ENCODE data around the gene DELE1. TPM values are rescaled to one million over a fixed set of nuclear protein-coding genes. Genes with fewer than 3 reads are reported as not detected.

Gene DELE1
- total RNA-seq, 2 experiments from 2014 or later, result 60.0 to 61.1 TPM

DNA sequence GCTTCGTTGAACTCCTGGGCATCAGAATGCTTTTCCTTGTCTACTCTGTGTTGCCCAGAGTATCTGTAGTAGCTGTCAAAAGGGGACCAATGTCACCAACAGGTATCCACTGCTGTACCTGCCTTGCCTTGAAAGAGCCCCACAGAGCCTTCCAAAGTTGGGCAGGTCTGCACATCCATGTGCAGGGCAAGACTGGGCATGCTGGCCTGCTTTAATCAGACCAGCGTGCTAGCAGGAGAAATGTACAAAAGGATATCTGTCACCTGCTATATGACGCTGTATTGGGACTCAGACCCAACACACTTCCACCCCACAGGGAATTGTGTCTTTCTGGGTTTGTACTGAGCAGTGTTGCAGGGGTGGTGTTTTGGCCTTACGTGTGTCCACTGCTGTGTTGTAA, 11.9 kb downstream of the DELE1 start:
- ChIA-PET POLR2A (no interaction called here), CTCF (no interaction called here)
- no peaks in the 10 kb centered on the region for H3K4me1 ChIP-seq (ENCODE audit: insufficient read depth, low read length)
- no peak overlapping the region for H3K4me3 Mint-ChIP-seq
- no peaks in the 10 kb centered on the region for H3K4me1 Mint-ChIP-seq (ENCODE audit: low read depth)
- peaks cover 84% of the 10 kb centered on the region for H3K36me3 ChIP-seq (ENCODE audit: insufficient read depth, low read length)
- no peak overlapping the region for H3K27ac ChIP-seq (ENCODE audit: low read depth in 1 of 2, low read length in 2 of 2)
- no peak for ATAC-seq (ENCODE audit: poor library complexity)
- peaks cover 85% of the 10 kb centered on the region for H3K36me3 Mint-ChIP-seq (ENCODE audit: low read depth)
- H3K9me3 ChIP-seq (ENCODE audit: control insufficient read depth in 1 of 2, insufficient read depth in 1 of 2, low read length in 2 of 2), result no peaks in the 10 kb centered on the region
- DNase-seq, result no peak
- H3K27me3 ChIP-seq (ENCODE audit: control insufficient read depth in 1 of 2, insufficient read depth in 2 of 2, low read length in 2 of 2), result no peaks in the 10 kb centered on the region
- no peak overlapping the region for H3K4me3 ChIP-seq (ENCODE audit: low read length)
- H3K27ac Mint-ChIP-seq, result no peak overlapping the region
- TF ChIP-seq, protein P1, sequence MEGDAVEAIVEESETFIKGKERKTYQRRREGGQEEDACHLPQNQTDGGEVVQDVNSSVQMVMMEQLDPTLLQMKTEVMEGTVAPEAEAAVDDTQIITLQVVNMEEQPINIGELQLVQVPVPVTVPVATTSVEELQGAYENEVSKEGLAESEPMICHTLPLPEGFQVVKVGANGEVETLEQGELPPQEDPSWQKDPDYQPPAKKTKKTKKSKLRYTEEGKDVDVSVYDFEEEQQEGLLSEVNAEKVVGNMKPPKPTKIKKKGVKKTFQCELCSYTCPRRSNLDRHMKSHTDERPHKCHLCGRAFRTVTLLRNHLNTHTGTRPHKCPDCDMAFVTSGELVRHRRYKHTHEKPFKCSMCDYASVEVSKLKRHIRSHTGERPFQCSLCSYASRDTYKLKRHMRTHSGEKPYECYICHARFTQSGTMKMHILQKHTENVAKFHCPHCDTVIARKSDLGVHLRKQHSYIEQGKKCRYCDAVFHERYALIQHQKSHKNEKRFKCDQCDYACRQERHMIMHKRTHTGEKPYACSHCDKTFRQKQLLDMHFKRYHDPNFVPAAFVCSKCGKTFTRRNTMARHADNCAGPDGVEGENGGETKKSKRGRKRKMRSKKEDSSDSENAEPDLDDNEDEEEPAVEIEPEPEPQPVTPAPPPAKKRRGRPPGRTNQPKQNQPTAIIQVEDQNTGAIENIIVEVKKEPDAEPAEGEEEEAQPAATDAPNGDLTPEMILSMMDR (IDR thresholded peaks at IDR 0.05), result no peak
- intact Hi-C loops (cut with DNase I, micrococcal nuclease), result loop anchor here in 1 of 2 experiments (5.0 kb wide), 1 partner anchor 43 kb away; no protein-coding TSS in a partner anchor
- no peaks in the 10 kb centered on the region for H3K9me3 Mint-ChIP-seq
- no peaks in the 10 kb centered on the region for H3K27me3 Mint-ChIP-seq

DNA sequence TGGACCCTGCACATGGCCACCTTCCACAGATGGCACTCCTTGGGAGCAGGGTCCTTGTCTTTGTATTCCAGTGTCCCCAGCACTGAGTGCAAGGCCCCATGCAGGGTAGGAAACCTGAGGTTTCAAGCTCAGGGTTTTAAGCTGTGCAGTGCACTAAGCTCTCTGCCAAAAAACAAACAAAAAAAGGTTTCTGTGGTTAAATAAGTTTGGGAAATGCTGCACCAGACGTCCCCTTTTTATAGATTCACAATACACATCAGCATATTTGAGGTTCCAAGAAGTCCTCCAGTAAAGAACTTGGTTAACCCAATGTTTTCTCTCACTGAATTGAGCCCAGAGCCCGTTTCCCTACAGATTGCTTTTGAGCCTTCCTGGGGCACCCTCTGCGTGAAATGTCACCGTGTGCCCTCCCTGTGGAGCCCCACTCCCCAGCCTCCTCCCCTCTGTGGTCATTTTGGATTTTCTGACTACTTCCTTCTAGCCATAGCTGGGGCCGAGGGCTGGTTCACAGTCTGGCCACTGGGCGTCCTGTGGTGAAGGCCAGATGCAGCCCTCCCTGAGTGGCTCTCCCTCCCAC, 17.1 kb downstream of the DELE1 start:
- H3K4me3 ChIP-seq (ENCODE audit: low read length), result no peak overlapping the region
- ChIA-PET POLR2A (interaction anchor here (2.3 kb wide), 1 partner anchor 20 kb away, joined by 8 read pairs; no protein-coding TSS in a partner anchor), CTCF (interaction anchor here (1.0 to 1.3 kb wide), 3 partner anchors 20 to 62 kb away, joined by 3 to 4 read pairs (median 3); partner anchors contain the start of gene RNF14)
- H3K27ac Mint-ChIP-seq, result peak overlapping the region; percentile 23
- H3K27me3 ChIP-seq (ENCODE audit: control insufficient read depth in 1 of 2, insufficient read depth in 2 of 2, low read length in 2 of 2), result no peaks in the 10 kb centered on the region
- H3K27me3 Mint-ChIP-seq, result no peaks in the 10 kb centered on the region
- no peak for DNase-seq
- no peaks in the 10 kb centered on the region for H3K4me1 ChIP-seq (ENCODE audit: insufficient read depth, low read length)
- intact Hi-C loops (cut with DNase I, micrococcal nuclease), result no loop called here
- no peak for ATAC-seq (ENCODE audit: poor library complexity)
- no peak overlapping the region for H3K27ac ChIP-seq (ENCODE audit: low read depth in 1 of 2, low read length in 2 of 2)
- peaks cover 37% of the 10 kb centered on the region for H3K36me3 ChIP-seq (ENCODE audit: insufficient read depth, low read length)
- H3K9me3 ChIP-seq (ENCODE audit: control insufficient read depth in 1 of 2, insufficient read depth in 1 of 2, low read length in 2 of 2), result no peaks in the 10 kb centered on the region
- H3K36me3 Mint-ChIP-seq (ENCODE audit: low read depth), result peaks cover 36% of the 10 kb centered on the region
- no peak overlapping the region for H3K4me3 Mint-ChIP-seq
- TF ChIP-seq, protein P1 (IDR thresholded peaks at IDR 0.05), result no peak
- H3K4me1 Mint-ChIP-seq (ENCODE audit: low read depth), result no peaks in the 10 kb centered on the region
- H3K9me3 Mint-ChIP-seq, result no peaks in the 10 kb centered on the region

DNA sequence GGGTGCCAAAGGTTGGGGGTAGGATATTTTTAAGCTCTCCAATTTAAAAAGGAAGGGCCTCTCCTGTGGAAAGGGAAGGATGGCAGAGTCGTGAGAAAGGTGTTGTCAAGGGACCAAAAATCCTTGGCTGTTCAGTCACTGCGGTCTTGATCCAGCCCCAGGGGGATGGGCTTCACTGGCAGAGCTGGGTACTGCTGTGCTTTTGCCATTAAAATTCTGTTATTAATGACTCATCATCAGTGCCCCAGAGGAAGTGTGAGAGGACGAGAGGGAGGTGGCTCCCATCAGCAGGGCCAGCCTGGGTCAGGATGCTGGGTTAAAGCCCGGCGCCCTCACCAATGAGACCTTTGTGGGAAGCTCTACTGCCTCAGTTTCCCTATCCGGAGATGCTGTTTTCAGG, 17.6 kb downstream of the DELE1 start:
- peaks cover 31% of the 10 kb centered on the region for H3K36me3 Mint-ChIP-seq (ENCODE audit: low read depth)
- H3K4me3 Mint-ChIP-seq, result no peak overlapping the region
- ChIA-PET CTCF (interaction anchor here (1.1 to 3.2 kb wide), 3 partner anchors 19 to 62 kb away, joined by 3 to 15 read pairs (median 3); no protein-coding TSS in a partner anchor), POLR2A (interaction anchor here (2.3 kb wide), 1 partner anchor 20 kb away, joined by 8 read pairs; no protein-coding TSS in a partner anchor)
- intact Hi-C loops (cut with DNase I, micrococcal nuclease), result no loop called here
- no peaks in the 10 kb centered on the region for H3K27me3 Mint-ChIP-seq
- no peaks in the 10 kb centered on the region for H3K9me3 Mint-ChIP-seq
- no peak overlapping the region for H3K4me3 ChIP-seq (ENCODE audit: low read length)
- DNase-seq, result no peak
- no peaks in the 10 kb centered on the region for H3K27me3 ChIP-seq (ENCODE audit: control insufficient read depth in 1 of 2, insufficient read depth in 2 of 2, low read length in 2 of 2)
- H3K4me1 ChIP-seq (ENCODE audit: insufficient read depth, low read length), result no peaks in the 10 kb centered on the region
- ATAC-seq (ENCODE audit: poor library complexity), result no peak
- TF ChIP-seq, protein P1 (IDR thresholded peaks at IDR 0.05), result no peak
- no peaks in the 10 kb centered on the region for H3K9me3 ChIP-seq (ENCODE audit: control insufficient read depth in 1 of 2, insufficient read depth in 1 of 2, low read length in 2 of 2)
- H3K4me1 Mint-ChIP-seq (ENCODE audit: low read depth), result no peaks in the 10 kb centered on the region
- no peak overlapping the region for H3K27ac ChIP-seq (ENCODE audit: low read depth in 1 of 2, low read length in 2 of 2)
- H3K27ac Mint-ChIP-seq, result peak overlapping the region; percentile 23
- H3K36me3 ChIP-seq (ENCODE audit: insufficient read depth, low read length), result peaks cover 32% of the 10 kb centered on the region

Data from CD4-positive, alpha-beta T cell (primary cell).